GM18858 (cell line): ENCODE results near the gene GPR61.

Experiments used
- ATAC-seq: cut with Tn5 transposase; IDR thresholded peaks from one replicate; pipeline ENCODE4 v1.9.1; 2021; ENCODE audit not compliant: unreplicated experiment

GPR61 gene

GRCh38 chr1:109508001-109508872, 31.4 kb upstream of the GPR61 start:
- no peak for ATAC-seq

DNA sequence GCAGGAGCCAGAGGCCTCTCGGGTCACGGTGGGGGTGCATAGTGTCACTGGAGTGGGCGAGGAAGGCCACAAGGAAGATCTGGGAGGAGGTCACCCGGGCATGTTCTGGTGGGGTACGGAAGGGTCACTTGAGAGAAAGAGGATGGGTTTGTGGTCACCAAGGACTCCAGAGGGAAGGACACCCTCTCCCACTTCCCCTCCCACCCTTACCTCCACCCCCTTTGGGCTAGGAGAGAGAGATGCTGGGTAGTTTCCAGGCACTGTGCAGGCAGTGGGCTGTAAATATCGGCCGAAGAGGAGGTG, 30.8 kb upstream of the GPR61 start:
- no peak for ATAC-seq

DNA sequence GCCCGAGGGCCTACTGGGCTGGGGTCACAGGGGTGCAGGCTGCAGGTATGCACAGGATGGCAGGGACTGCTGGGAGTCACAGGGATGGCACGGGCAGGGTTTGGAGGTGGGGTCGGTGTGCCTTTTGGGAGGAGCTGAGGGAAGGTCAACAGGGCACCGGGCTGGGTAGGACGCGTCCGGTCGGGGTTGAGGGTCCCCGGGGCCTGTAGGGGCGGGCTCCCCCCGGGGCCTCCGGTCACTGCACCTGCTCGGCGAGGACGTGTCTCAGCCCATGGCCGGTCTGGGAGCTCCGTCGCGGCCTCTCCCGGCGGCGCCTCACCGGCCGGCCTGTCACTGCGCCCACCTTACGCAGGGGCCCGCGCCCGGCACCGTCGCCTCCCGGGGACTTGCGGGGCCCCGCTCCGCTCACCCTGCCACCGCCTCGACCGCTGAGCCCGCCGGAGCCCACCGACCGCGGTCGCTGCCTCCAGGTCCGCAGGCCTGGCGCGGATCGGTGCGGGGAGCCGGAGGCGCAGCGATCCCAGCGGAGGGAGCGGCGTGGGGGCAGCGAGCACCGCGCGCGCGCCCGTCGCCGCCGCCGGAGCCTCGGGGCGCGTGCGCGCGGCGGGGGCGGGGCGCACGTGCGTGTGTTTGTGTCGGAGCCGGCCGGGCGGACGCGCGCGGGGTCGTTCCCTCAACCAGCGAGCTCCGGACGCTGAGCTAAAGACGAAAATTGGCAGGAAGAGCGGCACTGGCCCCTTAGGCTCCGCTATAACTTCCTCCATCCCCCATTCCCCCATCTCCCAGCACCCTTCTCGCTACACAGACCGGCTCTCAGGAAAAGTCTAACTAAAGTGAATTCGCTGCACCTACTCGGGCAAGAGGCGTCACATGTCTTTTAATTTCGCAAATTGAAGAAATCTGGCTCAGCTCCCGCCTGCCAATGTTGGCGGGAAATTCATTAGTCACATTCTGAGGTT, 30.2 kb upstream of the GPR61 start, which contains the start of gene AMIGO1:
TSS of gene AMIGO1 (minus strand) at position 552 of the 959 bp plus-strand sequence. CDS start 815 bp downstream, outside the sequence.
- peak; percentile 42 for ATAC-seq

DNA sequence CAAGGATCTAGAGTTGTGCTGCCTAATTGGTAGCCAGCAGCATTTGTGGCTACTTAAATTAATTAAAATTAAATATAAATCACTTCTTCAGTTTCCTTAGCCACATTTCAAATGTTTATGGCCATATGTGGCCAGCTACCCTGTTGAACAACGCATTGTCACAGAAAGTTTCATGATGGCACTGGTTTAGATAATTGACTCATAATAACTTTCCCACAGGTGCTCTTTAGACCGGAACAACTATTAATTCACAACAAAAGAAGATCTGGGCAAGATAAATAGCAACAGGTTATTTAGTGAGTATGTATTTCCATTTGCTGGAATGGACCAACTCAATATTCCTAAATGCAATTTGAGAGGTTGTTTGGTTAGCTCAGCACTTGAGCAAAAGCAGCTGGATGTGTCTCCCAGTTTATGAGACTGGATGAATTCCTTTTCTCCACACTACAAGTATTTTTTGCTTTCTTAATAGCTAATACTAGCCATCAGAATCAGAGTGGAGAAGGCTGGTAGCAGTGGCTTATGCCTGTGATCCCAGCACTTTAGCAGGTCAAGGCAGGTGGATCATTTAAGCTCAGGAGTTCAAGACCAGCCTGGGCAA, 26.5 kb upstream of the GPR61 start:
- no peak for ATAC-seq

DNA sequence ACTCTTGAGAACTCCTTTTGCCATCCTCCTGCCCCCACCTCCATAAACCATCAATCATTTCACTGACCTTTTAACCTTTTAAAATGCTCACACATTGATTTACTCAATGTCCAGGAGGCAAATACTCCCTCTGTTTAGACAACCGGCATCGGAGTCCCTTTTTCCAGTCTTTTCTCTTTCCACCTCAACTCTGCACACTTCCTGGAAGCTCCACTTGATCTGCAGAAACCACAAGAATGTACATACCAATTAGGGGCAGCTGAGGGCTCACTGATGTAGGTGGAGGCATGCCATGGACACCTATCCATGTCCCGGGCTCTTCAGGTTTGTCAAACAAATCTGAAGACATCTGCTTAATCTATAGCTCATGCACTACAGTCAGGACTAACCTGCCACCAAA, 24.8 kb upstream of the GPR61 start:
- ATAC-seq, result no peak

- no peak for ATAC-seq
Observed at GRCh38 chr1:109516872-109517271, 22.8 kb upstream of the GPR61 start.

DNA sequence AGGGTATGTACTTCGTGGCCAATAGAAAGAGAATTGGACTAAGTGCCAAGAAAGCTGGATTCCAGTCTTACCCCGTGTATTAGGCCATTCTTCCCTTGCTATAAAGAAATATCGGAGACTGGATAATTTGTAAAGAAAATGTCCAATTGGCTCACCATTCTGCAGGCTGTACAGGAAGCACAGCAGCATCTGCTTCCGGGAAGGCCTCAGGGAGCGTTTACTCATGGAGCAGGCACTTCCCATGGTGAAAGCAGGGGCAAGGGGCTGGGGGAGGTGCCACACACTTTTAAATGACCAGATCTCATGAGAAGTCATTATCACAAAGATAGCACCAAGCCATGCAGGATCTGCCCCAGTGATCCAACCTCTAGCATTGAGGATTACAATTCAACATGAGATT, 22.3 kb upstream of the GPR61 start:
- no peak for ATAC-seq

DNA sequence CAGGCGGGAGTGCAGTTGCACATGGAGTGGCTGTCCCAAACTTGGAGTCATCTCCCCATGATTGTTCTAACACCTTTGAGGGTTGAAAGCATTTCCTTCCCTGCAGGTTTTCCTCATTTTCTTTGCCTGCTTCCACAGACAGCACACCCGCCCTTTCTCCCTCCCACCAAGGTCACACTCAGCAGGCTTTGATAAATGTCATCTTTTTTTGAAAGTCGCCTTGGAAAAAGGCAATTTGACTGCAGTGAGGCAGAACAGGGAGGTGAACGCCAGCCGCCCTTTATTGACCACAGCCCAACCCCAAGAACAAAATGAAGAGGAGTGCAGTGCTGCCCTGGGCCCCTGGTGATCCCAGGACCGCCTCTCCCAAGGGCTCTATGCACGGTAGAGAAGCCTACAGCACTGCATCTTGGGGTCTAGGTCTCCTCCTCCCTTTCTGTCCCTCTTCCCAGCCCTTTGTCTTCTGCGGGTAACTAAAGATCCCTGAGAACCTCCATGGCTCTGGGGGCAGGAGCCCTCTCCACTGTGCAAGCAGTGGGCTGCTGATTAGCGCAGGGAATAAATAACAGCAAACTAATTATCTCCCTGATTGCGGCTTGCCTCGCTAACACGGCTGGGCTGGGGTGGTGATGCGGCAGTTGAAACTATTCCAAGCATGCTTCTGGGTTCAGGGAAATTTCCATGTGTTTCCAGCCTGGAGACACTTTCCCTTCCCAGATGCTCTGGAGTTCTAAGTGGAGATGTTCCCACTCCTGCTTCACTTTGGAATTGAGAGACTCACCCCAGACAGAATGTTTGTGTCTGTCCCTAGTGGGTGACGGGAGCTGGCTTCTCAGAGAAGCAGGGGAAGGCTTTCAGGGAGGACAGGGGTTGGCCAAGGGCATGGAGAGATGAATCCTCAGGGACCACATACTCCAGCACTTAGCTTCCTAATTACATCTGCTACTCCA, 18.4 kb upstream of the GPR61 start:
- ATAC-seq, result no peak

GRCh38 chr1:109522026-109522425, 17.6 kb upstream of the GPR61 start:
- ATAC-seq, result no peak

DNA sequence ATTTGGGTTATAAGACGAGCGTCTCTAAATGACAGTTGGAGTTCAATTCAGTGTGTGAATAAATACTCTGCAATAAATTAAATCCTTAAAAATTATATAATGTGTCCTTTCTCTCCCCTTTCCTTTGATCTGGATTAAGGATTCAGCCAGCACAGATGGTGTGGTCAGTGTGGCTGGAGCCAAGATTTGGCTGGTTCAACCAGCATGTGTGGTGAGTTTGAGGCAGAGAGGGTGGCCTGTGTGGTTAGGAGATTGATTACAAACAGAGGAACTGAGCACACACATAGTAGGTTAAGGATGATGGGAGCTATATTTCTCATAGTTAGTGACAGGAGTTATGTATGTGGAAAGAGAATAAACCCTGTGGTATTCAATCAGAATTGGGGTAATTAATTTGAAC, 16.0 kb upstream of the GPR61 start:
- ATAC-seq, result no peak

GRCh38 chr1:109527098-109527811, 12.4 kb upstream of the GPR61 start:
- peak; percentile 72 for ATAC-seq

DNA sequence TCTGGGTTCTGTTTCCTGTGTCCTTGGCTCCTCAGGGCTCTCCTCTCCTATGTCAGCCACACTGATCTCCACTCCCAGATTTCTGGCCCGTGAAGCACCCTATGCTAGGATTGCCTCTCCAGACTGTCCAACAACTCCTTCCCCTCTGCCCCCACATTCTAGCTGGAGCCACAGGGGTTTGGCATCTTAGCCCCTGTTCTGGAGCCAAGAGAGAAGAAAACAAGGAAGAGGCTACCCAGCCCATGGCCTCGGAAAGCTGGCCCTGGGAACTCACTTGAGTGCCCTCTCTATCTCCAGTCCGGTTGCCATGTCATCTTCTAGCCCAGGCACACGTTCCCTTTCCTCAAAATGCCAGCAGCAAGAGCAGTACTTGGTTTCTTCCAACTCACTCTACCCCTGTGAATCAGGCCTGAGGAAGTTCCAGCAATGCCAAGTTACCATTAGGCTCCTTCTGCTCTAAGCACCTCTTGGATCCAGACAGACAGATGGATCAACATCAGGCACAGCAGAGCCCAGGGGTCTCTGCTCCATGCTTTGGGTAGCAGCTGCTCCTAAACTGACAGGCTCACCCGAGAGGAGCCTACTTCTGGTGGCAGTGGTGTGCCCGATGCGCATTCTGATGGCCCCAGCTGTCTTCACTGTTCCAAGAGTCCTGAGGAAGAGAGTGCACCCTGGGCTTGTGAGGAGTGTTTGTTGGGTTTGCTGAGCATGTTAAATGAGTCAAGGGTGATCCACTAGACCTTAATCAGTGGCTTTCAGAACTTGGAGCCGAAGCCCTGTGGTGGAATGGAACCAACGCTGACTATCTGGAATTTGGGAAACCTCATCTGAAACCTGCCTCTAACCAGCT, 11.6 kb upstream of the GPR61 start:
- ATAC-seq, result no peak

DNA sequence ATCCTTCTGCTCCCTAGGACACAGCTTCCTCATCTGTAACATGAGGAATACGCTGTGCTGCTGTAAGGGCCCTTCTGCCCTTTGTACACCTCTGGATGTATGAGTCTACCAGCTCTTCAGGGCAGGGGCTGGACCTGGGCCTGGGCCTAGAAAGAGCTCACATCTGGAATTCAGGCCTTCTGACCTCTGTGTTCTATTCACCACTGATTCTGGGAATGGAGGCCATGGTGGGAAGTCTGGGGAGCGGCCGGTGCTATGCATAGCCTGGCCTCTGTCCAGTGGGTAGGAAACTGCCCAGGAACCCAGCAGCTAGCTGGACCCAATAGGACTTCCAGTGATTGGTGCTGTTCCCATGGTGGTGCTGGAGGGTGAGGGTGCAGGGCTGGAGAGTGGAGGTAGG, 11.0 kb upstream of the GPR61 start:
- ATAC-seq, result no peak

GRCh38 chr1:109529881-109530456, 9.7 kb upstream of the GPR61 start:
- no peak for ATAC-seq

- ATAC-seq, result no peak
Observed at GRCh38 chr1:109530457-109531087, 9.1 kb upstream of the GPR61 start.

GRCh38 chr1:109531380-109531779, 8.3 kb upstream of the GPR61 start:
- ATAC-seq, result no peak

GRCh38 chr1:109531826-109532364, 7.8 kb upstream of the GPR61 start:
- no peak for ATAC-seq
